Activated CD4-positive, alpha-beta T cell treated with anti-CD3 and anti-CD28 coated beads for 24 hours (primary cell): ENCODE measurements around the gene CAPRIN1.
"Not testable (repeated sequence)": the region's sequence is repeated elsewhere in the genome, so short reads cannot be mapped to it uniquely, and the experiment has no call there.

ENCODE experiments used
- DNase-seq, 2 donors: peaks; one replicate each; pipeline ENCODE4 v3.0.0-alpha.2; 2020; ENCODE audit warnings: low read depth in 2 of 2

The CAPRIN1 gene

GRCh38 chr11:34086554-34087283, 35.2 kb downstream of the CAPRIN1 start:
- DNase-seq, result no peak

GRCh38 chr11:34091825-34092224, 40.3 kb downstream of the CAPRIN1 start:
- no peak for DNase-seq

DNA sequence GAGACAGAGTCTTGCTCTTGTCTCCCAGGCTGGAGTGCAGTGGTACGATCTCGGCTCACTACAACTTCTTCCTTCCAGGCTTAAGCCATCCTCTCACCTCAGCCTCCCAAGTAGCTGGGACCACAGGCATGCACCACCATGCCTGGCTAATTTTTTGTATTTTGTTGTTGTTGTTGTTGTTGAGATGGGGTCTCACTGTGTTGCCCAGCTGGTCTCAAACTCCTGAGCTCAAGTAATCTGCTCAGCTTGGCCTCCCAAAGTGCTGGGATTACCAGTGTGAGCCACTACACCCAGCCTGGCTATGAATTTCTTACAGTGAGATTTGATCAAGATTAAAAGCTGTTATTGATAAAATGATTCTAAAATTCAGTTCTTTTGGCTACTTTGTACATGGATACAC, 43.4 kb downstream of the CAPRIN1 start:
- not testable (repeated sequence) for DNase-seq

GRCh38 chr11:34098813-34099212, 47.3 kb downstream of the CAPRIN1 start:
- DNase-seq, result no peak

DNA sequence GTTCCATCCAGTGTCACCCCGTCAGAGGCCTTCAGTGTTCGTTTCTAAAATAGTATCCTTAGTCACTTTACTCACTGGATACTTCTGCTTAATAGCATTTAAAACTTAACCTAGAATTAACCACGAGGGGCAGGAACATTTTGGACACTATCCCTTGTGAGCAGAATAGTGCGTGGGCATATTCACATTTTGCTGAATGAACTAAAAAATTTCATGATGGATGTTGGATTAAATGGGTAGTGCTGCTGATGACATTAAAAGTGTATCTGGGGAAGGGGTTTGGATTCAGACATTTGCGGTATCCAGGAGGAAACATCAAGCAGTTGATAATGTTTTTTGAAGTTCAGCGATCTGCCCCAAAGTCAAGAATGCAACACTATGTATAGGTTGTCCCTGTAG, 53.1 kb downstream of the CAPRIN1 start:
- no peak for DNase-seq

DNA sequence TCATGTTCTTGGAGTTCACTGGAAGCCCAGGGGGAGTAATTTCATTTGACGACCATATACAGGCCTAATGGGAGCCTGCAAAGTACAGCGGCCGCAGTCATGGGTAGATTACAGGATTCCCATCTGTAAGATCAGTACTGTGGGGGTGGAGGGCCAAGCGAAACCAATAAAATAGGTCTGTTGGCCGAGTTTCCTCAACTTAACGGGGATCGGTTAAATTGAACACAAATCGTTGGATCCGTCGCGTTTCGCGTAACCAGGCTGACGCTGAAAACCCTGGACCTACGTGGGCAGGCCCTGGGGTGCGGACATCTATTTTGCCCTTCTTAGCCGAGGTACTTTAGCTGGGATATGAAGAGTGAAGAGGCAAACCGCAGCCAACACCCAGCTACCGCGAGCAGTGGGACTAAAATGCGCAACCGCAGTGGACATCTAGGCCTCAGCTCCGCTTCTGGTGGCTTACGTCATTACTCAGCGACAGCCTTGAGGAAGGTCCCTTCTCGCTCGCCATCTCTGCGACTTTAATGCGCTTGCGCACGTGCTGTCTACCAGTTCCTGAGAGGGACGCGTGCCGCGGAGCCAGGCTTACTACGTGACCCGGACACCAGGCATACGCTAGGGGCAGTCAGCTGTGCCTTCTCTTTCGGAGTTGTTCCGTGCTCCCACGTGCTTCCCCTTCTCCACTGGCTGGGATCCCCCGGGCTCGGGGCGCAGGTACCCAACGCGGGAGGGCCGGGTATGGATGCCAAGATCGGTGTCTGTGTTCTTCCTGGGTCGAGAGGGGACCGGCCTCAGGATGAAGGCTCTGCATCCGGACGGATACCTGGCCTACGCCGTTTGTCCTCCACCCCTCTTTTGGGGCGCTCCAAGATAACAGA, 53.8 kb downstream of the CAPRIN1 start, which contains the start of gene NAT10:
Gene NAT10, plus strand, starts transcription at position 551 of the 878 bp plus-strand sequence. CDS start 2,597 bp downstream, outside the sequence.
- DNase-seq, result peak; percentile 93

DNA sequence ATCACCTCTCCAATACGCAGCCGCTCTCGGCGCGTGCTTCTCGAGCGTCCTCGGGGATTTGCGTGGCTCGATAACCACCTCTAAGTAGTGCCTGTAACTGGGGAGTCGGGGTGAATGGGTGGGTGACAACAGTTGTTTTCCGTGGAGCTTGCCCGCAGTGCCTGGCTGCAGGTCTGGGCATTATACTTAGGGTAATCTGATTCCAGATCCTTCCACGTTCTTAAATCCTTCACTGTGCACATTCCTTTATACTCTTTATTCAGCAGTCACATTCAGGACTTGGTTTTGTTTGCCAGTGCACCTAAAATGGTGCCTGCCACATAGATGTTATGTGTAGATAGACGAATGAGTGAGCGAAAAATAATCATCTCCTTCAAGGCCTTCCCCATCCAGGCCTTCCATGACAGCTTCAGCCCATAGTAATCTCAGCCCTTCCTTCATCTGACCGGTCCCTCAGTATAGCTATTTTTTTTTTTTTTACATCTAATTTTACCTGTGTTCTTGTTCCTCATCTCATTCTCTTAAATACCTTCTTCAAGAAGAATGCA, 54.5 kb downstream of the CAPRIN1 start:
- no peak for DNase-seq

DNA sequence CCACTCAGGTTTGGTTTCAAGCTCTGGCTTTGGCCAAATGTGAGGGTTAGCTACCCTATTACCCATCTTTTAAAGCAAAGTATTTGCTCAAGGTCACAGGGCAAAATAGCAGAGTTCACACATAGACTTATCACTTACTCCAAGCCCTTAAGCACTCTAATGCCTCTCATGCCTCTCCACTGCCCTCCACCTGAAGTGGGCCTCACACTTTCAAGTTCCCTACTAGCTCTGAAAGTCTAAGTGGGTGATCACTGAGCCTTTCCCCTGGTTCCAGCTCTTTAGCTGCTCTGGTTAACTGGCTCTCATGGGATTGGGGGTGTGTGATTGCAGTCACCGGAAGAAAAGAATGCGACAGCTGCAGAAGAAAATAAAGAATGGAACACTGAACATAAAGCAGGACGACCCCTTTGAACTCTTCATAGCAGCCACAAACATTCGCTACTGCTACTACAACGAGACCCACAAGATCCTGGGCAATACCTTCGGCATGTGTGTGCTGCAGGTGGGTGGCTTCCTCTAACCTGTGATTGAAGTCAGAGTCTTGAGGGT, 60.3 kb downstream of the CAPRIN1 start:
- no peak for DNase-seq

GRCh38 chr11:34114014-34114413, 62.5 kb downstream of the CAPRIN1 start:
- no peak for DNase-seq

DNA sequence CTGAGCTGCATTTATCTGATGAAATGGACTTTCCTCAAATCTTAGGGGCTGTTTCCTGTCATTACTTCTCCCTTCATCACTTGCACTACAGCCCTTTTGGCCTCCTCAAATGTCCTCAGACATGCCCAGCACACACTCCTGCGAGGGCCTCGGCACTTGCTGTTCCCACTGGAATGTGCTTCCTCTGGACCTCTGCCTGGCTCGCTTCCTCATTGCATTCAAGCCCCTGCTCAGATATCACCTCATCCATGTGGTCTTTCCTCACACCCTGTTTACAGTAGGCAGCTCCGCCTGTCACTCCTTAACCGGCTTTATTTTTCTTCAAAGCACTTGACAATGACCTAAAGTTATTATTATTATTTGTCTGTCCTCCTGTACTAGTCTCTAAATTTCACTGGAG, 62.9 kb downstream of the CAPRIN1 start:
- DNase-seq, result no peak

DNA sequence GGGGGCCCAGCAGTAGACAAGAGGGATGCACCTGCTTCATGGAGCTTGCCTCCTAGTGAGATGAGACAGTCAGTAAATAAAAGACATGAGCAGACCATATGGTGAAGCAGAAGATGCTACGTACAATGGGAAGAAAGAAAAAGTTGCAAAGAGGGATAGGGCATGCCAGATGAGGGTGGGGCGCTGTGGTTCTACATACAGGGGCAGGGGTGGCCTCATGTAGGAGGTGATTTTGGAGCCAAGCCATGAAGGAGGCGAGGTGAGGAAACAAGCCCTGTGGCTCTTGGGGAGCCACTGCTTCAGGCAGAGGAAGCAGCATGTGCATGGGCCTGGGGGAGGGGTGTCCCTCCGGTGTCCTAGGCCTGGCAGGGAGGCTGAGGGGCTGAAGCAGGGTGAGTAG, 69.1 kb downstream of the CAPRIN1 start:
- DNase-seq, result no peak

DNA sequence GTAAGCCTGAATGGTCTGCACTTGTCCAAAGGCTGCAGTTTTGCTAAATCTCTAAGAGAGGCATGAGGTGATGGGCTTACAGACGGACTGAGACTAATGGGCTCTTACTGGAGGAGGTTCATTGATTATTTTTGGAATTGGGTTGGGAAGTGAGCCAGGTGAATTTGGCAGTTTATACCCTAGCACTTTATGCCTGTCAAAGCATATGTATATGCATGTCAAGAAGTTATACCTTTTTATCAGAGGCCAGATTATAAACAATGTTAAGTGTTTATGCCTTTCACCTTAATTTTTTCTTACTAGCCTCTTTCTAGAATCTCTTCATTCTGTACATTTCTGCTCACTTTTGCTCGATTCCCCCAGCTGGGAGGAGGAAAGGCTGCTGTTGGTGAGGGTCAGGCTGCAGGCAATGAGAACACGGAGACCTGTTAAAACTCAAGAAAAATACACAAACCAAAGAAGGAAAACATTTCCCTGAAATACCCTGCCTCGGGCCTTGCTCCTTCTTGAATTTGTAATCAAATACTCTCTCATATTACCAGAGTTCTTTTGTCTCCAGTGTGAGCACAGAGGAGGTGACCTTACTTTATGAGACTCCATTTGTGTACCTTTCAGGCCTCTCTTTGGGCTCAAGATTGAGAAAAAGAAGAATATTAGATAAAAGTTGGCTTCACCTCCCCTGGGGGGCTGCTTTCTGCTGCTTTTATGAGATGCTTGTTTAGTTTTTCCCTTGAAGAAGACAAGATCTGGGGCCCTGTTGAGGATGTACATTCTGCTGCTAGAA, 73.5 kb downstream of the CAPRIN1 start:
- no peak for DNase-seq

DNA sequence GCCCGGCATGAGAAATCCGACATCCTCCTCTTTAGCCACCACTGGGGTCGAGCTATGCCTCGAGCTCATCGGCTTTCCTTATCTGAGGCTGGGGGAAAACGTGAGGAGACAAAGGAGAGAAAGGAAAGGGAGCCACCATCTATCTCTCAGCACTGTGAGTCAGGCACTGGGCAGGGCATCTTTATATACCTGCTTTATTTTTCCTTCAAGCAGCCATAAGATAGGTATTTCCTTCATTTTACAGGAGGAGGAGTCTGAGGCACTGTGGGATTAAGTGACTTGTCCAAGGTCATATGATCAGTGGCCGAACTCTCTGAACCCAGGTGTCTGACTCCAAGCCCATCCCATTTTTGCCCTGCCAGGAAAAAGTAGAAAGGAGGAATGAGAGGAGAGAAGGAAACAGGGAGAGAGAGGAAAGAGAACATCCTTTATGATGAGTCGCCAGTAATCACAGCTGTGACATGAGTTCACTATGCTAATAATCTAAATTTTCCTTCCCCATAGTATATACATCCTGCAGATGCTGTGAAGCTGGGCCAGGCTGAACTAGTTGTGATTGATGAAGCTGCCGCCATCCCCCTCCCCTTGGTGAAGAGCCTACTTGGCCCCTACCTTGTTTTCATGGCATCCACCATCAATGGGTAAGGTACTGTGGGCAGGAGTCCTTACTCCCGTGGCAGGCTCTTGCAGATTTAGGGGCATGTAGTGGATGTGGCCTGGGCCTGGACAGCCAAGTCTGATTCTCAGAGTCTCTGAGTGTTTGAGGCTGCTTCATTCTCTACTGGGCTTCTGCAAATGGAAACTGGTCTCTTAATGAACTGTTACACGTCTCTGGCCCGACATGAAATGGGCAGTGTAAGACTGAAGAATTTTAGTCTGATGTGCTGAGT, 75.7 kb downstream of the CAPRIN1 start:
- no peak for DNase-seq

- DNase-seq, result no peak
Observed at GRCh38 chr11:34128824-34129223, 77.3 kb downstream of the CAPRIN1 start.

DNA sequence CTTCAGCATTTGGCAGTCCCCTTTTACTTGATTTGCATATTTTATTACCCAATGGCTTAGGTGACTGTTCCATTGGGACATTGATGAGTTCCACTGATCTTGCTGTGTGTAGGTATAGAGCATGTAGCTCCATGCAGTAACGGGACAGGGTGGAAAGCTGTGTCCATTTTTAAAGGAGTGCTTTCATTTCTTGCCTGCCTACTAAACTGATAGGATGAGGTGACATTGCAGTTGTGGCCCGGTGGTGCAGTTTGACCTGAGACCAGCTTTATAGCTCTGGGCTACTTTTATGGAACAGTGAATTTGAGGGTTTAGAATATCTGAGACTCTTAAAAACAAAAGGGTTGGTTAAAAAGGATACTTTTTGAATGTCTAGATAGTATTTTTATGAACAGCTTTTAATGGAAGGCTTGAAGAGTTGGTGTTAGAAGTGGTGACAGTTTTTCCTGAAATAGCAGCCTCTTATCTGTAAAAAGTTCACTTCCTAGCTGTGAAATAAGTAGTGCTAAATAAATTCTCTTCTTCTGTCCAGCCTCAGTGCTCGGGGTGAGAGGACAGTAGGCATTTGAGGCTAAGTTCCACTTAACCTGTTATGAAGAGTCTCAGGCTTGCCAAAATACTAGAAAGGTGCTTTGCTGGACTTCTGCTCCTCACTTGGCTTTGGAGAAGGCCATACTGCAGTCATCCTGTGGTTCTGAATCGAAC, 80.9 kb downstream of the CAPRIN1 start:
- DNase-seq, result no peak

DNA sequence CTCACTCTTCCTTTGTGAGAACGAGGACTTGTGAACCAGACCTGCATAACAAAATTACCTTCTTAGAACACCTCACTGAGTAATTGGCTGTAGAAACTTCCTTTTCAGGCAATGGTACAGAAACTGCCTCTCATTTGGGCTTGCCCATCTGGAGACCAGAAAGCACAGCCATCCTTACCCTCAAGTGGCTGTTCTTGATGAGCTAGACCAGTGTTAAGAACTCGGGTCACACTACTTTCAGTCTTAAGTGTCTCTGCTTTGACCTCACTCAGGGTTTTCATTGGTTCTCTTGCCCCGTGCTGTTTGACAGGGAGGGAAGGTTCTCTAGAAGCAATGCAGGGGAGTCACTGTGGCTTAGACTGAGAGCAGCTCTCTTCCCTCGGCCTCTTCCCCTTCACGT, 83.2 kb downstream of the CAPRIN1 start:
- no peak for DNase-seq

- DNase-seq, result no peak
Observed at GRCh38 chr11:34135439-34135838, 83.9 kb downstream of the CAPRIN1 start.

- DNase-seq, result no peak
Observed at GRCh38 chr11:34136420-34136819, 84.9 kb downstream of the CAPRIN1 start.

- no peak for DNase-seq
Observed at GRCh38 chr11:34139346-34139745, 87.8 kb downstream of the CAPRIN1 start.

DNA sequence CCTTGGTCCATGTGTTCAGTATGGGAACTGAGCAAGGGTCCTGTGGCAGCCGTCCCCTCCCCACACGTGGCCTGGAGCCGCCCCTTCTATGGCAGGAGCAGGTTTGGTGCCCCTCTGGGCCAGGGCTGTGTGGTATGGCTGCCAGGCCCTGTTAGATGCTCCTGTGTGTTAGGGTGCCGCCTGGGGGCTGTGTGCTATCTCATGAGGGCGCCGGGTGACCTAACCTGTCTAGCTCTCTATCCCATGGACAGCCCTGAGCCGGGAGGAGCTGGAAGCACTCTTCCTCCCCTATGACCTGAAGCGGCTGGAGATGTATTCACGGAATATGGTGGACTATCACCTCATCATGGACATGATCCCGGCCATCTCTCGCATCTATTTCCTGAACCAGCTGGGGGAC, 88.6 kb downstream of the CAPRIN1 start:
- DNase-seq, result no peak
